Panc1 (cell line): ENCODE results near the gene NEK7. TPM values are rescaled to one million over a fixed set of nuclear protein-coding genes. Genes with fewer than 3 reads are reported as not detected.

Experiments used
- ATAC-seq: fragments of 200-7000 bp; cut with Tn5 transposase; 2 replicates; pipeline ENCODE4 v1.9.1; 2020; ENCODE audit warnings: mild to moderate bottlenecking, moderate library complexity
- BruUV-seq: library from RNA; stranded (reverse); fragments of 400-500 nt; replicated peaks from 2 replicates; lab custom pipeline; 2021; lab: Mats Ljungman, UMichigan
- CTCF ChIA-PET: fragments of 300-600 bp; sonication (Branson Sonifier 250); formaldehyde crosslinking; loops from one replicate; lab custom pipeline; 2022; ENCODE audit warnings: antibody characterized with exemption; lab: Charles Lee
- POLR2A ChIA-PET: fragments of 300-600 bp; sonication (Branson Sonifier 250); formaldehyde crosslinking; loops from one replicate; lab custom pipeline; 2022; ENCODE audit warnings: antibody characterized with exemption; lab: Charles Lee
- DNase-seq: peaks from one replicate; pipeline ENCODE4 v3.0.0-alpha.2; 2010; ENCODE audit warnings: low read depth, low spot score
- H3K27ac ChIP-seq: 2 replicates; pipeline ENCODE4 v1.5.1; 2011; ENCODE audit warnings: mild to moderate bottlenecking, low read length, inconsistent platforms
- H3K27me3 ChIP-seq: fragments of 200-500 bp; sonication (Bioruptor generic); 2 replicates; pipeline ENCODE4 v1.6.0; 2014; ENCODE audit warnings: low read length, inconsistent platforms; ENCODE audit not compliant: control insufficient read depth, insufficient read depth
- H3K36me3 ChIP-seq: fragments of 200-500 bp; sonication (Bioruptor generic); 2 replicates; pipeline ENCODE4 v1.5.1; 2014; ENCODE audit warnings: inconsistent platforms, mild to moderate bottlenecking, low read length, moderate library complexity; ENCODE audit not compliant: control insufficient read depth, insufficient read depth
- H3K4me1 ChIP-seq: 2 replicates; pipeline ENCODE4 v1.5.1; 2011; ENCODE audit warnings: inconsistent platforms, mild to moderate bottlenecking, low read length, moderate library complexity; ENCODE audit not compliant: control insufficient read depth, insufficient read depth
- H3K4me3 ChIP-seq, 2 experiments: 2 replicates each; pipeline ENCODE4 v1.5.1; 2011 to 2012; ENCODE audit warnings: low read depth in 2 of 2, low read length in 2 of 2, mild to moderate bottlenecking in 2 of 2, inconsistent platforms in 1 of 2, moderate library complexity in 1 of 2
- H3K9me3 ChIP-seq: fragments of 200-500 bp; sonication (Bioruptor generic); 2 replicates; pipeline ENCODE4 v1.5.1; 2014; ENCODE audit warnings: low read depth, mild to moderate bottlenecking, inconsistent platforms, low read length, moderate library complexity; ENCODE audit not compliant: control insufficient read depth, insufficient read depth
- POLR2AphosphoS5 ChIP-seq: IDR thresholded peaks from 2 replicates; pipeline ENCODE4 v1.6.1; 2012; ENCODE audit warnings: mild to moderate bottlenecking, low read depth, low read length, moderate library complexity
- SIN3A ChIP-seq: IDR thresholded peaks from 2 replicates; pipeline ENCODE4 v1.6.1; 2012; ENCODE audit warnings: low read depth, mild to moderate bottlenecking, low read length, moderate library complexity, borderline replicate concordance; ENCODE audit not compliant: insufficient read depth
- TCF7L2 ChIP-seq: IDR thresholded peaks from 2 replicates; pipeline ENCODE4 v1.6.1; 2011; ENCODE audit warnings: mild to moderate bottlenecking, low read depth, low read length, inconsistent platforms
- in situ Hi-C: cut with HindIII; loops from 2 replicates; pipeline ENCODE4 v1.10.0; 2016; ENCODE audit warnings: low sequenced_read_pairs, low pct_unique_long_range_greater_than_20kb
- intact Hi-C: fragments of 100-400 bp; cut with micrococcal nuclease; formaldehyde crosslinking; loops from one replicate; pipeline ENCODE4 v1.10.0; 2022; ENCODE audit not compliant: unreplicated experiment
- total RNA-seq: library from RNA; stranded (reverse); gene quantifications from one replicate; pipeline ENCODE4 v1.2.1, GENCODE V29; 2021; ENCODE audit not compliant: unreplicated experiment
- TF ChIP-seq, protein P1 (sequence below): fragments of 450-650 bp; IDR thresholded peaks from 2 replicates; pipeline ENCODE4 v1.5.1; 2017; ENCODE audit warnings: mild to moderate bottlenecking
- TF ChIP-seq, protein P2 (sequence below), 2 experiments: IDR thresholded peaks; 2 replicates each; pipeline ENCODE4 v1.6.1; 2011 to 2012; ENCODE audit warnings: low read depth in 2 of 2, control low read depth in 1 of 2, low read length in 1 of 2, mild to moderate bottlenecking in 1 of 2, moderate library complexity in 1 of 2; ENCODE audit not compliant: insufficient read depth in 1 of 2

NEK7 gene
- total RNA-seq, 1 experiment from 2014 or later = 53.0 TPM

DNA sequence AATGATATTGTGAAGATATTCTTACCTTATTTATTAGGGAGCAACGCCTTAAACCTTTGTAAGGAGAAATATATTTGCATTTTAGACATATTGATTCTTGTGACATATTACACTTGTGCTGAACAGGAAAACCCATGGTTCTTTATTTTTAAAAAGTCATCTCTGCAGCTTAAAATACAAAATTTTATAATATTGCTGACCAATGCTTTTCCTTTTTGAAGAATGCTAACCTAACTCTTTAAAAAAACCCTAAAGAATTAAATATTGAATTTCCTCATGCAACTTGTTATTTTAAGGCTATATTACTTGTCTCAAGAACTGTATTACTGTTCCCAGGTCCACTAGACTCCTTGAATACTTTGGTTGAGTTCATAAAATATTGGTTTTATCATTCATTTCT lies 99.0 kb downstream of the NEK7 start:
- Histone ChIP-seq H3K36me3 (no peaks in the 10 kb centered on the region), H3K4me3 (no peak overlapping the region), H3K4me1 (no peaks in the 10 kb centered on the region; the same call in 1 of the 2 replicates), H3K27me3 (no peaks in the 10 kb centered on the region), H3K9me3 (no peaks in the 10 kb centered on the region), H3K27ac (no peak overlapping the region)
- POLR2A ChIA-PET = no interaction called here
- DNase-seq = no peak
- intact Hi-C loops = no loop called here
- ATAC-seq = no peak
- TF ChIP-seq, protein P1, sequence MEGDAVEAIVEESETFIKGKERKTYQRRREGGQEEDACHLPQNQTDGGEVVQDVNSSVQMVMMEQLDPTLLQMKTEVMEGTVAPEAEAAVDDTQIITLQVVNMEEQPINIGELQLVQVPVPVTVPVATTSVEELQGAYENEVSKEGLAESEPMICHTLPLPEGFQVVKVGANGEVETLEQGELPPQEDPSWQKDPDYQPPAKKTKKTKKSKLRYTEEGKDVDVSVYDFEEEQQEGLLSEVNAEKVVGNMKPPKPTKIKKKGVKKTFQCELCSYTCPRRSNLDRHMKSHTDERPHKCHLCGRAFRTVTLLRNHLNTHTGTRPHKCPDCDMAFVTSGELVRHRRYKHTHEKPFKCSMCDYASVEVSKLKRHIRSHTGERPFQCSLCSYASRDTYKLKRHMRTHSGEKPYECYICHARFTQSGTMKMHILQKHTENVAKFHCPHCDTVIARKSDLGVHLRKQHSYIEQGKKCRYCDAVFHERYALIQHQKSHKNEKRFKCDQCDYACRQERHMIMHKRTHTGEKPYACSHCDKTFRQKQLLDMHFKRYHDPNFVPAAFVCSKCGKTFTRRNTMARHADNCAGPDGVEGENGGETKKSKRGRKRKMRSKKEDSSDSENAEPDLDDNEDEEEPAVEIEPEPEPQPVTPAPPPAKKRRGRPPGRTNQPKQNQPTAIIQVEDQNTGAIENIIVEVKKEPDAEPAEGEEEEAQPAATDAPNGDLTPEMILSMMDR = no peak
- in situ Hi-C loops = no loop called here
- BruUV-seq = no TSS peak
- CTCF ChIA-PET = no interaction called here

DNA sequence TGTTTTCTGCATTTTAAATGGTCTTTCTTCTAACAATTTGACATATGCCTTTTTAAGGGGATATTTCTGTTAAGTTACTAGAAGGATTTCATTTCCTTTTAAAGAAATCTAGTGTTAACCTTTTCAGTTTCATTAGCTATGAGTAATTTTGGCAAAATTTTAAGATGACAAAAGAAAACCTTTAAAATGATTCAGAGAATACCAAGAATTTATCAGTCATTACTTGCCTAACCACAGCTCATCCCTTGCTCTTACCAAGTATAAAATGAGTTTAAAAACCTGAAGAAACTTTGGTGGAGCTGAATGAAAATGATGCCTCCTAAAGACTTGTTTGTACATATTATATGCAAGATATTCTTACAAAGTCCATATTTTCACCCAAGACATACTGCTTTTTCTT lies 101.7 kb downstream of the NEK7 start:
- no peak for DNase-seq
- POLR2A ChIA-PET = no interaction called here
- intact Hi-C loops = no loop called here
- H3K4me3 ChIP-seq = no peak overlapping the region
- no peaks in the 10 kb centered on the region for H3K9me3 ChIP-seq
- CTCF ChIA-PET = no interaction called here
- no peaks in the 10 kb centered on the region for H3K36me3 ChIP-seq
- no peaks in the 10 kb centered on the region for H3K27me3 ChIP-seq
- H3K27ac ChIP-seq = no peak overlapping the region
- no peak for ATAC-seq
- no TSS peak for BruUV-seq
- in situ Hi-C loops = no loop called here
- TF ChIP-seq, protein P2, sequence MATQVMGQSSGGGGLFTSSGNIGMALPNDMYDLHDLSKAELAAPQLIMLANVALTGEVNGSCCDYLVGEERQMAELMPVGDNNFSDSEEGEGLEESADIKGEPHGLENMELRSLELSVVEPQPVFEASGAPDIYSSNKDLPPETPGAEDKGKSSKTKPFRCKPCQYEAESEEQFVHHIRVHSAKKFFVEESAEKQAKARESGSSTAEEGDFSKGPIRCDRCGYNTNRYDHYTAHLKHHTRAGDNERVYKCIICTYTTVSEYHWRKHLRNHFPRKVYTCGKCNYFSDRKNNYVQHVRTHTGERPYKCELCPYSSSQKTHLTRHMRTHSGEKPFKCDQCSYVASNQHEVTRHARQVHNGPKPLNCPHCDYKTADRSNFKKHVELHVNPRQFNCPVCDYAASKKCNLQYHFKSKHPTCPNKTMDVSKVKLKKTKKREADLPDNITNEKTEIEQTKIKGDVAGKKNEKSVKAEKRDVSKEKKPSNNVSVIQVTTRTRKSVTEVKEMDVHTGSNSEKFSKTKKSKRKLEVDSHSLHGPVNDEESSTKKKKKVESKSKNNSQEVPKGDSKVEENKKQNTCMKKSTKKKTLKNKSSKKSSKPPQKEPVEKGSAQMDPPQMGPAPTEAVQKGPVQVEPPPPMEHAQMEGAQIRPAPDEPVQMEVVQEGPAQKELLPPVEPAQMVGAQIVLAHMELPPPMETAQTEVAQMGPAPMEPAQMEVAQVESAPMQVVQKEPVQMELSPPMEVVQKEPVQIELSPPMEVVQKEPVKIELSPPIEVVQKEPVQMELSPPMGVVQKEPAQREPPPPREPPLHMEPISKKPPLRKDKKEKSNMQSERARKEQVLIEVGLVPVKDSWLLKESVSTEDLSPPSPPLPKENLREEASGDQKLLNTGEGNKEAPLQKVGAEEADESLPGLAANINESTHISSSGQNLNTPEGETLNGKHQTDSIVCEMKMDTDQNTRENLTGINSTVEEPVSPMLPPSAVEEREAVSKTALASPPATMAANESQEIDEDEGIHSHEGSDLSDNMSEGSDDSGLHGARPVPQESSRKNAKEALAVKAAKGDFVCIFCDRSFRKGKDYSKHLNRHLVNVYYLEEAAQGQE (IDR thresholded peaks at IDR 0.05; ENCODE audit: insufficient read depth in 1 of 2, low read depth in 2 of 2, low read length in 1 of 2) = no peak
- TF ChIP-seq TCF7L2 (no peak), POLR2AphosphoS5 (no peak), SIN3A (no peak)
- TF ChIP-seq, protein P1 = no peak
- H3K4me1 ChIP-seq = no peaks in the 10 kb centered on the region; the same call in 1 of the 2 replicates
